Measurements from ENCODE around the gene UST. TPM values are rescaled to one million over a fixed set of nuclear protein-coding genes. Genes with fewer than 3 reads are reported as not detected.

The UST gene
- total and polyA plus RNA-seq, 2 of the 8 experiments (the other 6 are each of a cell fraction or from before 2014, with no cell fraction given) = 13.5 to 34.5 TPM

DNA sequence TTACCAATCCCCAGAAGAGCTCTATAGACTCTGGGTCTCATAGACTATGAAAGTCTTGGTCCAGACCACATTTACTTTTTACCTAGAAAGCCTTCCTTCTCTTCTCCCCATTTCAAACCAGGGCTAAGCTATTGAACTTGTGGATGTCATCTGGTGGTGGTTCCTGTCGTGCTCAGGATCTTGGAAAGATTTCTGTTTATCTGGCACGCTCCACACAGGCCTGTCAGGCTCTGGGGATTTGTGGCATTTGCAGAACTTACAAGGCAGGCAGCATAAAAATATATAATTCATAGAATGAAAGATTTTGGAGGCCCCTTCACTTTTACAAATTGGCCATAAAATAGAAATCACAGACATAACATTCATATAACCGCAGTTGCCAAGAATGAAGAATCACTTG, 188.1 kb downstream of the UST start (continued):
- no peak for TF ChIP-seq CHD7 (IDR thresholded peaks at IDR 0.05; ENCODE audit: insufficient replicate concordance, low read length)

All from H1 (cell line).